K562 (cell line): Measurements from ENCODE around the gene GMDS. TPM values are rescaled to one million over a fixed set of nuclear protein-coding genes. Genes with fewer than 3 reads are reported as not detected.

Experiments
- ATAC-seq: fragments of 200-7000 bp; cut with Tn5 transposase; 3 replicates; pipeline ENCODE4 v1.9.1; 2020; ENCODE audit warnings: moderate library complexity
- BruUV-seq: library from RNA; stranded (reverse); fragments of 400-500 nt; replicated peaks from 2 replicates; lab custom pipeline; 2021; lab: Mats Ljungman, UMichigan
- CTCF ChIA-PET: fragments of 300-600 bp; formaldehyde crosslinking; extraction: SDS; loops from one replicate; lab custom pipeline; 2021; ENCODE audit warnings: low intra/inter-chr PET ratio; lab: Yijun Ruan, JAX
- POLR2A ChIA-PET: fragments of 300-600, 350-650 bp; sonication (Branson Sonifier 250); formaldehyde crosslinking; extraction: SDS; loops from one replicate; lab custom pipeline; 2021; ENCODE audit warnings: antibody characterized with exemption, inconsistent platforms; lab: Yijun Ruan, JAX
- DNase-seq, 4 experiments: peaks; one replicate each; pipeline versions ENCODE4 v3.0.0 to v3.0.0-alpha.2; 2011 to 2018; ENCODE audit warnings: low spot score in 3 of 4, mixed read lengths in 3 of 4; ENCODE audit errors: extremely low read depth in 1 of 4
- FAIRE-seq: peaks from 2 replicates; lab custom pipeline; 2011; peaks lifted over from hg19 to GRCh38; lab: Jason Lieb, UNC
- H2AFZ ChIP-seq: 2 replicates; pipeline ENCODE4 v1.6.0; 2011; ENCODE audit warnings: low read depth, low read length, control low read depth, inconsistent platforms
- H3K27ac ChIP-seq: fragments of 200-600 bp; 3 replicates; pipeline ENCODE4 v1.8.0; 2011; ENCODE audit warnings: low read depth, mild to moderate bottlenecking, control low read depth, inconsistent platforms, low read length, moderate library complexity, mixed read lengths; ENCODE audit errors: extremely low read depth
- H3K27me3 ChIP-seq, 2 experiments: fragments of 300-600 bp in 1 of 2; 2 replicates in 1 of 2; 3 replicates in 1 of 2; pipeline versions ENCODE4 v1.6.0 to v1.8.0; 2011; ENCODE audit warnings: inconsistent platforms in 2 of 2, low read length in 2 of 2, mild to moderate bottlenecking in 1 of 2, mixed read lengths in 1 of 2, moderate library complexity in 1 of 2; ENCODE audit not compliant: control insufficient read depth in 2 of 2, insufficient read depth in 2 of 2
- H3K36me3 ChIP-seq: fragments of 300-600 bp; 3 replicates; pipeline ENCODE4 v1.8.0; 2011; ENCODE audit warnings: mild to moderate bottlenecking, low read length, inconsistent platforms; ENCODE audit not compliant: control insufficient read depth, insufficient read depth
- H3K4me1 ChIP-seq, 2 experiments: fragments of 200-600 bp in 1 of 2; replicated peaks in 1 of 2; 2 replicates in 1 of 2; 3 replicates in 1 of 2; pipeline versions ENCODE4 v1.5.1 to v1.8.0; 2011; ENCODE audit warnings: inconsistent platforms in 2 of 2, low read length in 2 of 2, mild to moderate bottlenecking in 1 of 2, mixed read lengths in 1 of 2, moderate library complexity in 1 of 2; ENCODE audit not compliant: control insufficient read depth in 2 of 2, insufficient read depth in 2 of 2
- H3K4me2 ChIP-seq: 2 replicates; pipeline ENCODE4 v1.6.1; 2011; ENCODE audit warnings: low read length, control low read depth, inconsistent platforms, mixed read lengths; ENCODE audit not compliant: insufficient read depth
- H3K4me3 ChIP-seq: fragments of 200-600 bp; sonication (generic), shearing (Covaris generic); 2 replicates; pipeline ENCODE4 v1.5.1; 2016; ENCODE audit warnings: control low read depth, inconsistent platforms
- H3K79me2 ChIP-seq: fragments of 200-600 bp; 3 replicates; pipeline ENCODE4 v1.8.0; 2011; ENCODE audit warnings: low read length, inconsistent platforms; ENCODE audit not compliant: control insufficient read depth, insufficient read depth
- H3K9ac ChIP-seq, 2 experiments: 2 replicates each; pipeline versions ENCODE4 v1.6.0 to v1.6.1; 2011; ENCODE audit warnings: low read depth in 2 of 2, low read length in 2 of 2, control low read depth in 1 of 2, inconsistent platforms in 1 of 2, mild to moderate bottlenecking in 1 of 2, mixed read lengths in 1 of 2; ENCODE audit not compliant: insufficient read depth in 1 of 2
- H3K9me1 ChIP-seq: one replicate; pipeline ENCODE4 v1.6.0; 2011; ENCODE audit warnings: inconsistent platforms, mild to moderate bottlenecking, low read length, moderate library complexity; ENCODE audit not compliant: control insufficient read depth, insufficient read depth
- H3K9me3 ChIP-seq: replicated peaks from 2 replicates; pipeline ENCODE4 v1.5.1; 2011; ENCODE audit warnings: low read depth, low read length, inconsistent platforms; ENCODE audit not compliant: control insufficient read depth, insufficient read depth
- H4K20me1 ChIP-seq: replicated peaks from 2 replicates; pipeline ENCODE4 v1.6.1; 2011; ENCODE audit warnings: low read length, inconsistent platforms, mixed read lengths; ENCODE audit not compliant: control insufficient read depth, insufficient read depth
- BACH1 ChIP-seq: fragments of 200-800 bp; sonication (Bioruptor generic); IDR thresholded peaks from 2 replicates; pipeline ENCODE4 v1.6.1; 2016; ENCODE audit warnings: missing genetic modification characterization, missing compliant biosample characterization
- CREB5 ChIP-seq: fragments of 250-450 bp; sonication (Bioruptor Pico); IDR thresholded peaks from 2 replicates; pipeline ENCODE4 v1.5.0; 2020; ENCODE audit warnings: mild to moderate bottlenecking
- ESRRB ChIP-seq: fragments of 250-450 bp; sonication (Bioruptor Pico); IDR thresholded peaks from 2 replicates; pipeline ENCODE4 v1.5.0; 2020; ENCODE audit warnings: mild to moderate bottlenecking, moderate library complexity, borderline replicate concordance
- FOXP1 ChIP-seq: sonication (generic); formaldehyde crosslinking; IDR thresholded peaks from 2 replicates; pipeline ENCODE4 v1.8.0; 2022; ENCODE audit warnings: mild to moderate bottlenecking, missing genetic modification reagents
- GABPB2 ChIP-seq: fragments of 250-450 bp; sonication (Bioruptor Pico); conservative IDR thresholded peaks from 2 replicates; pipeline ENCODE4 v1.5.1; 2021; ENCODE audit warnings: mild to moderate bottlenecking
- HDAC1 ChIP-seq, 2 experiments: fragments of 450-650 bp; IDR thresholded peaks; 2 replicates each; pipeline ENCODE4 v1.6.1; 2016 to 2017; ENCODE audit warnings: inconsistent platforms in 1 of 2, mild to moderate bottlenecking in 1 of 2, moderate library complexity in 1 of 2
- HNRNPL ChIP-seq: fragments of 200-400 bp; formaldehyde crosslinking; IDR thresholded peaks from 2 replicates; pipeline ENCODE4 v1.6.1; 2017; ENCODE audit warnings: low read depth, mild to moderate bottlenecking, low read length
- IRF1 ChIP-seq: sonication (generic); formaldehyde crosslinking; IDR thresholded peaks from 2 replicates; pipeline ENCODE4 v1.8.0; 2022; ENCODE audit warnings: missing genetic modification reagents, mild to moderate bottlenecking, borderline replicate concordance
- KDM4B ChIP-seq, 2 experiments: fragments of 450-650 bp in 1 of 2; sonication (generic) in 1 of 2; IDR thresholded peaks; 2 replicates each; pipeline ENCODE4 v1.6.1; 2016 to 2017; ENCODE audit warnings: borderline replicate concordance in 2 of 2, antibody characterized with exemption in 1 of 2, low read depth in 1 of 2, mild to moderate bottlenecking in 1 of 2
- MAFK ChIP-seq: IDR thresholded peaks from 2 replicates; pipeline ENCODE4 v1.6.1; 2011; ENCODE audit warnings: low read length, improper control_type of control experiment
- RUNX1 ChIP-seq: sonication (generic); IDR thresholded peaks from 2 replicates; pipeline ENCODE4 v1.6.1; 2016; ENCODE audit warnings: antibody characterized with exemption, low read depth
- SNRNP70 ChIP-seq: fragments of 200-400 bp; formaldehyde crosslinking; optimal IDR thresholded peaks from 2 replicates; pipeline ENCODE3; 2017; ENCODE audit warnings: low read depth, low read length
- XRCC4 ChIP-seq: IDR thresholded peaks from one replicate; pipeline ENCODE4 v1.6.1; 2011; ENCODE audit not compliant: insufficient read depth, insufficient read length; ENCODE audit errors: extremely low read depth
- ZBTB17 ChIP-seq: fragments of 450-650 bp; formaldehyde crosslinking; IDR thresholded peaks from 2 replicates; pipeline ENCODE4 v1.4.0; 2020; ENCODE audit warnings: mild to moderate bottlenecking
- ZFP30 ChIP-seq: fragments of 250-450 bp; sonication (Bioruptor Pico); IDR thresholded peaks from 2 replicates; pipeline ENCODE4 v1.8.0; 2022; ENCODE audit warnings: moderate library complexity, mild to moderate bottlenecking, inconsistent platforms, borderline replicate concordance
- ZNF239 ChIP-seq: fragments of 250-450 bp; sonication (Bioruptor Pico); IDR thresholded peaks from 2 replicates; pipeline ENCODE4 v1.4.0; 2020; ENCODE audit warnings: mild to moderate bottlenecking
- ZNF507 ChIP-seq: conservative IDR thresholded peaks from 2 replicates; pipeline ENCODE4 v1.6.1; 2017; ENCODE audit warnings: missing genetic modification characterization, missing compliant biosample characterization
- WGBS: fragments of 100-300 bp; shearing (Covaris generic); methylation state at CpG from one replicate; pipeline ENCODE4 v1.1.6; 2016; ENCODE audit warnings: low coverage, mixed read lengths; ENCODE audit not compliant: insufficient coverage; ENCODE audit errors: missing lambda C conversion rate; 5-methylcytosine and 5-hydroxymethylcytosine counted together
- in situ Hi-C: fragments of 300-500 bp; cut with MboI; formaldehyde crosslinking; loops from 4 replicates; pipeline ENCODE4 v1.15.0; 2018; ENCODE audit warnings: inconsistent platforms, mixed read lengths
- intact Hi-C: fragments of 100-400 bp; cut with micrococcal nuclease; formaldehyde crosslinking; loops from 2 replicates; pipeline ENCODE4 v1.14.2; 2022
- polyA plus RNA-seq, 8 experiments: library from polyadenylated mRNA; depleted of rRNA in 4 of 8; stranded (reverse) in 5 of 8; unstranded in 3 of 8; fragments of >200 nt; fragmentation: Nextera tagmentation in 2 of 8; fragmentation: Illumina TruSeq in 1 of 8; extraction: Ambion mirVana in 2 of 8; extraction: Trizol in 1 of 8; gene quantifications; 2 replicates each; pipeline versions ENCODE4 v1.2.1 to v1.2.3, GENCODE V29; 2011 to 2014; ENCODE audit warnings: inconsistent platforms in 1 of 8, missing spikeins in 1 of 8
- total RNA-seq, 7 experiments: library from RNA; depleted of rRNA in 6 of 7; stranded (reverse); fragments of >200 nt in 6 of 7; fragmentation: Illumina TruSeq in 2 of 7; extraction: Trizol in 2 of 7; gene quantifications; 2 replicates each; pipeline versions ENCODE4 v1.2.1 to v1.2.3, GENCODE V29; 2011 to 2021; ENCODE audit warnings: low replicate concordance in 1 of 7

Gene GMDS
- total and polyA plus RNA-seq, 9 of the 15 experiments (the other 6 are each of a cell fraction or from before 2014, with no cell fraction given), result 0.48 to 31.8 (median 13.4) TPM

- H3K9ac ChIP-seq, result no peak overlapping the region
- H3K79me2 ChIP-seq, result no peaks in the 10 kb centered on the region
- no peak overlapping the region for H3K4me2 ChIP-seq
- no peak overlapping the region for H3K4me3 ChIP-seq
- no peak for FAIRE-seq
- BruUV-seq, result no TSS peak
- TF ChIP-seq HDAC1 (IDR thresholded peaks at IDR 0.05) (no peak), ESRRB (CRISPR knock-in tag) (no peak), GABPB2 (CRISPR knock-in tag) (no peak), SNRNP70 (no peak), MAFK (no peak), FOXP1 (no peak), KDM4B (IDR thresholded peaks at IDR 0.05; ENCODE audit: borderline replicate concordance in 2 of 2, low read depth in 1 of 2) (no peak), BACH1 (tag) (no peak), XRCC4 (no peak), RUNX1 (no peak), HNRNPL (no peak), ZNF507 (no peak), CREB5 (no peak), ZBTB17 (no peak), IRF1 (CRISPR knock-in tag) (no peak), ZNF239 (CRISPR knock-in tag) (no peak), ZFP30 (no peak)
- intact Hi-C loops, result no loop called here
- H3K4me1 ChIP-seq, result no peaks in the 10 kb centered on the region
- no peak overlapping the region for H3K27ac ChIP-seq
- DNase-seq, result no peak
- H3K9me1 ChIP-seq, result no peaks in the 10 kb centered on the region
- WGBS, result 3% methylated on average over 3 of the region's 3 CpGs
- no peaks in the 10 kb centered on the region for H3K36me3 ChIP-seq
- H4K20me1 ChIP-seq, result no peaks in the 10 kb centered on the region; the same call in 1 of the 2 replicates
- H3K9me3 ChIP-seq, result no peaks in the 10 kb centered on the region
- POLR2A ChIA-PET, result interaction anchor here (0.7 to 2.2 kb wide), 3 partner anchors 9 to 29 kb away, joined by 3 to 7 read pairs (median 4); no protein-coding TSS in a partner anchor
- H3K27me3 ChIP-seq, result no peaks in the 10 kb centered on the region
- CTCF ChIA-PET, result no interaction called here
- in situ Hi-C loops, result no loop called here
- ATAC-seq, result no peak
- no peak overlapping the region for H2AFZ ChIP-seq
These were observed 260.9 kb downstream of the GMDS start for GRCh38 chr6:1984346-1984994.
